HG03095 (cell line): ENCODE data around the gene RIOK3.
"Not testable (repeated sequence)": the region's sequence is repeated elsewhere in the genome, so short reads cannot be mapped to it uniquely, and the experiment has no call there.

Experiments
- ATAC-seq: cut with Tn5 transposase; IDR thresholded peaks from one replicate; pipeline ENCODE4 v1.9.1; 2021; ENCODE audit warnings: moderate library complexity; ENCODE audit not compliant: unreplicated experiment

Gene RIOK3, protein sequence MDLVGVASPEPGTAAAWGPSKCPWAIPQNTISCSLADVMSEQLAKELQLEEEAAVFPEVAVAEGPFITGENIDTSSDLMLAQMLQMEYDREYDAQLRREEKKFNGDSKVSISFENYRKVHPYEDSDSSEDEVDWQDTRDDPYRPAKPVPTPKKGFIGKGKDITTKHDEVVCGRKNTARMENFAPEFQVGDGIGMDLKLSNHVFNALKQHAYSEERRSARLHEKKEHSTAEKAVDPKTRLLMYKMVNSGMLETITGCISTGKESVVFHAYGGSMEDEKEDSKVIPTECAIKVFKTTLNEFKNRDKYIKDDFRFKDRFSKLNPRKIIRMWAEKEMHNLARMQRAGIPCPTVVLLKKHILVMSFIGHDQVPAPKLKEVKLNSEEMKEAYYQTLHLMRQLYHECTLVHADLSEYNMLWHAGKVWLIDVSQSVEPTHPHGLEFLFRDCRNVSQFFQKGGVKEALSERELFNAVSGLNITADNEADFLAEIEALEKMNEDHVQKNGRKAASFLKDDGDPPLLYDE

DNA sequence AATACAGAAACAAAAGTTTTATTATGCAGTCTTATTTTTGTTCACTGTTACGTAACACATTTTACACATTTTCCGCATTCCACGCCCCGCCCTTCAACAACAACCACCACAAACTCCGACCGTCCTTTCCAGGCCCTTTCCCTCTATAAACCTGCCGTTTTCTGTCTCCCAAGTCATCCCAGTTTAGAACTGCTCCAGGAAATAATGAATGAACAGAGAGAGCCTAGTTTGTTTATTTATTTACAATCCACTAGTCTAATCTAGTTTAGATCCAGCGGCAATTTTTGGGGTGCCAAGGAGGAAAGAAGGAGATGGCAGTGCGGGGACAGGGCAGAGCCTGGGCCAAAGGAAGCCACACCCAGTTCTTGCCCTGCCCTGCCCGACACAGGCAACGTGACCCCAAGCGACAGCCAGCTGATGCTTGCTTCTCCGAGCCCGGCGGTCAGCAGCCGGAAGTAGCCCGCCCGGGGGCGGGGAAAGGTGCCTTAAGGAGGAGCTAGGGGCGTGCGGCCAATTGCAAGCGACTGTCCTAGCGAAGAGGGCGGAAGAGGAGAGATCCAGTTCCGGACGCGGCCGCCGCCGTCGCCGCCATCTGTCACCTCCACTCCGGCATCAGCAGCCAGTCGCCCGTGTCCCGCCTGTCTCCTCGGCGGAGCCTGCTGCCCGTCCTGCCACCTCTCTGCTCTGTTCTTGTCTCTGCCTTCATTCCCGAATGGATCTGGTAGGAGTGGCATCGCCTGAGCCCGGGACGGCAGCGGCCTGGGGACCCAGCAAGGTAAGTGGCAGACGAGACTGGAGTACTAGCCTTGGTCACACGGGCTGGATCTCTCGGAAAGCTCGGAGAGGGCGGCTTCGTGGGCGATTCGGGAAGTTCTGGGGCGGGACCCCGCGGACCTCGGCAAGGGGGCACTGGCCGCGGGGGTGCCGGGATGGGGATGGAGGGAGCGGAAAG is at the start of gene RIOK3:
TSS of gene RIOK3 (plus strand) at position 560 of the 952 bp plus-strand sequence. CDS start at position 713, 153 bp downstream.
- ATAC-seq, result peak; percentile 93

DNA sequence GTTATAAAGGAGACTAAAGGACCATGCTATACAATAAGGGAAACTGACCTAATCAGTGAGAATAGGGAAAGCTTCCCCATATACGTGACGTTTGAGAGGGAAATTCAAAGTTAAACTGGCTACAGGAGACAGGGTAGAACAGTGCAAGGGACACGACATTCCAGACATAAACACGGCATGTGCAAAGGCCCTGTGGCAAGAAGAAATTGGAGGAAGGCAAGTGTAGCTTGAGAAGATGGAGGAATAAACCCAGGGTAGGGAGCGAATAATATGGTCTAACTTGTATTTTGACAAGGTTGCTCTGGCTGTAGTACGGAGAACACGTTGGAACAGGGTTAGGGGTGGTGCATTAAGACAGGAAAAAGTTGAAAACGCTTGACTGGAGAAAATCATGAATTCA is 49.8 kb upstream of the RIOK3 start:
- no peak for ATAC-seq

GRCh38 chr18:23405636-23406035 is 47.5 kb upstream of the RIOK3 start:
- no peak for ATAC-seq

- ATAC-seq, result no peak
These were observed 46.8 kb upstream of the RIOK3 start for GRCh38 chr18:23406271-23406787.

- no peak for ATAC-seq
These were observed 40.6 kb upstream of the RIOK3 start for GRCh38 chr18:23412351-23412964.

GRCh38 chr18:23415515-23415914 is 37.6 kb upstream of the RIOK3 start:
- ATAC-seq, result no peak

DNA sequence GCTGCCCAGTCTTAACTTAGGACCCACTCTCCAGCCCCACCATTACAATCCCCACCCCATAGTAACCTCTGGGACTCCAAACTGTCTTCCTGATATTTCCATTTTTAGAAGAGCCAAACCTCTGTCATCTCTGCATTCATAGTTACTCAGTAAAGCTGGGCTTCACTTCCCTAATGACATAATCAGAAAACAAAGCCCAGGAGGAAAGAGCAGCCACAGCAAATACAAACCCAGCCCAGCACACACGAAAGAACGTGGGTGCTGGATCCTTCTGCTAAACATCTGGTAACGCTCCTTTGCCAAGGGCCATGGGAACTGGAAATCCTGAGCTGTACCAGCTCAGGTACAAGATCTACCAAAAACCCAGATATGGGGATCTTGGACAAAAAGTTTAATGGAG is 36.8 kb upstream of the RIOK3 start:
- no peak for ATAC-seq

DNA sequence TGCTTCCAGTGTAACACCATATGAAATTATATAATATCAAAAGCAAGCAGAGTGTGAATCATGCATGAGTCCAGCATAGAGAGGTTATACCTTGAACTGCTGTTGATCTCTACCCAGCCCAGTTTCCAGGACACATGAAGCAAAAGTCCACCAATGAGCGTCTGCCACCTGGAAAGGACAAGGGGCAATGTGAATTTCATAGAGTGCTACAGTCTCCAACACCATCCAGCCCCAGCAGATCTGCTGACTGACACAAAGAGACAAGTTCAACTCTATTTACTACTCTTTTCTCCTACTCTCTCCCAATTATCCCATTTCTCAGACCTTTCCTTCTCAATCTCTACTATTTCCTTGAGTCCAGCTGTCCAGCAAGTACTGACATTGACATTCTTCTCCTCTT is 31.8 kb upstream of the RIOK3 start:
- ATAC-seq, result no peak

- peak; percentile 91 for ATAC-seq
These were observed 30.2 kb upstream of the RIOK3 start for GRCh38 chr18:23422751-23423418.

DNA sequence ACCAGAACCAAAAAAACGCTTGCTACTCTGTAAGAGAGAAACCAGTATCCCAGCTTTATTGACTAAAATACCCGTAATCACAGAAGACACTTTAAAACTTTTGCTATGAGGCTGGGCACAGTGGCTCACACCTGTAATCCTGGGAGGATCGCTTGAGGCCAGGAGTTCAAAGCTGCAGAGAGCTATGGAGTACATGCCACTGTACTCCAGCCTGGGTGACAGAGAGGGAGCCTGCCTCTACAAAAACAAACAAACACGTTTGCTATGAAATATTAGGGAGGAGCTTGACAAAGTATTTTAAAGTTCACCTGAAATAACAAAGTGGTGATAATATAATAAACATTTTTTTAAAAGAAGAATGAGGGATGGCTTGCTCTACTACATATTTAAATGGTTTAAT is 28.5 kb upstream of the RIOK3 start:
- ATAC-seq, result no peak

GRCh38 chr18:23428821-23429220 is 24.3 kb upstream of the RIOK3 start:
- no peak for ATAC-seq

GRCh38 chr18:23429538-23429937 is 23.5 kb upstream of the RIOK3 start:
- ATAC-seq, result not testable (repeated sequence)

DNA sequence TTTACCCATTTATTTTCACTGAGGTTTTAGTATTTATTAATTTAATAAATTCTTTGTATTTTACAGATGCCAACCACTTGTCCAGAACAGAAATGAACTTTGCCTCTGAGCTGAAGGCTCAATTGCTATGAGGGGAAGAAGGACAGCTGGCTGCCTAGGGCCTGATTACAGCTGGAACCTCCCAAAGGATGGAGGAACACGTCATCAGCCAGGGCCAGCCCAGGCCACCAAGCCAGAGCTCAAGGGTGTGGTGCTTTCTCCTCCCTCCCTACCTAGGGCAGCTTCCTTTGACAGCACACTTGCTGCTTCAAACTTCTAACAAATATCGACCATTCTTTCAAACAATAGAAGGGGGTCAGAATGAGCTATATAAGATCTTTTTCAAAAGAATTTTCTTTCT is 19.7 kb upstream of the RIOK3 start:
- ATAC-seq, result no peak

GRCh38 chr18:23437357-23438045 is 15.6 kb upstream of the RIOK3 start:
- peak; percentile 91 for ATAC-seq

GRCh38 chr18:23438046-23438377 is 15.1 kb upstream of the RIOK3 start:
- ATAC-seq, result no peak

GRCh38 chr18:23438608-23439366 is 14.3 kb upstream of the RIOK3 start:
- no peak for ATAC-seq

DNA sequence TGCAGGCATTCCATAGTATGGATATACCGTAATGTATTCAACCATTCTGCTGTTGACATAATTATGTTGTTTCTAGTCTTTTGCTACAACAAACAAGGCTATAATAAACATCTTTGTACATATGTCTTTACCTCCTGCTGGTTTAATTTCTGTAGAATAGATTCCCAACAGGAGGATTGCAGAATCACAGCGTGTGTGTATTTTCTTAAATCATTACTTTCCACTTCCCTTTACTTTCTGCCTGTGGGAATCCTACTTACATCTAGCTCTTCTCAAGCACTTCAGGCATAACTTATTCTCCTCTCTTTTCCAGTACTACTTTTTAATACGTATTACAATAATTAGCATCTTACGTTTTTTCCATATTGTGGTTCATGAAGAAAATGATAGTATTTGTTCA is 13.0 kb upstream of the RIOK3 start:
- ATAC-seq, result no peak

DNA sequence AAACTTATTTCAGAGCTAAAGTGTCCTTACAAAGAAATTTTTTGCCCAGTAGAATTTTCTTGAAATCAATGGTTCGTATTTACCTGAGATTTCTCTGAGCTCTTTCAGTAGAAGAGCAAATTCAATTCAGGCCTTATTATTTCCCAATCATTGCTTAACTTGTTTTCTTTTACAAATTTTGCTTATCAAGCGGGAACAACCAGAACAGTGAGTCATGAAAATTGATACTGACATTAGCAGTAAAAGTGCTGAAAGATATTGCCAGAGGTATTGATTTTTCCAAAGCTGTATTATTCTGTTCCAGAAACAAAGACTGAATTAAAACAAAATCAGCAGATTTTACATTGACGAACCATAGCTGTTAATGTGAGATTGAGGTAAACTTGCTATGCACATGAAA is 10.1 kb upstream of the RIOK3 start:
- no peak for ATAC-seq

GRCh38 chr18:23448291-23448690 is 4.8 kb upstream of the RIOK3 start:
- no peak for ATAC-seq
